Activated CD8-positive, alpha-beta T cell treated with anti-CD3 and anti-CD28 coated beads, Interleukin-2, amount 10 ng/mL, durations not matched to agents 7 days and 5 days (primary cell): ENCODE data around the gene GALNT7. TPM values are rescaled to one million over a fixed set of nuclear protein-coding genes. Genes with fewer than 3 reads are reported as not detected.

Experiments
- ATAC-seq: fragments of 150-1000 bp; cut with Tn5 transposase; one replicate; pipeline ENCODE4 v1.10.0; 2021; ENCODE audit warnings: moderate library complexity
- CTCF ChIA-PET: fragments of 350-600 bp; sonication (Branson Sonifier 250); formaldehyde crosslinking; loops from one replicate; lab custom pipeline; 2021; ENCODE audit warnings: antibody characterized with exemption; lab: Charles Lee
- POLR2A ChIA-PET: fragments of 350-600 bp; sonication (Branson Sonifier 250); formaldehyde crosslinking; loops from one replicate; lab custom pipeline; 2021; ENCODE audit warnings: antibody characterized with exemption; lab: Charles Lee
- DNase-seq: peaks from one replicate; pipeline ENCODE4 v3.0.0-alpha.2; 2020
- H3K27ac Mint-ChIP-seq: one replicate; pipeline ENCODE4 v1.8.0; 2021; ENCODE audit warnings: mild to moderate bottlenecking, mixed read lengths
- H3K27me3 Mint-ChIP-seq: one replicate; pipeline ENCODE4 v1.8.0; 2021; ENCODE audit warnings: low read depth, mixed read lengths
- H3K36me3 Mint-ChIP-seq: one replicate; pipeline ENCODE4 v1.8.0; 2021; ENCODE audit warnings: low read depth, mixed read lengths
- H3K4me1 Mint-ChIP-seq: one replicate; pipeline ENCODE4 v1.8.0; 2021; ENCODE audit warnings: low read depth, mixed read lengths
- H3K4me3 Mint-ChIP-seq: one replicate; pipeline ENCODE4 v1.8.0; 2021; ENCODE audit warnings: mild to moderate bottlenecking, mixed read lengths
- H3K9me3 Mint-ChIP-seq: one replicate; pipeline ENCODE4 v1.8.0; 2022; ENCODE audit warnings: mixed read lengths; ENCODE audit not compliant: insufficient read depth
- total RNA-seq, 2 experiments: library from RNA; stranded (reverse); gene quantifications; one replicate each; pipeline ENCODE4 v1.2.3, GENCODE V29; 2021

Gene GALNT7
- total RNA-seq, 2 experiments from 2014 or later = 16.2 to 16.7 TPM

- ChIA-PET POLR2A (no interaction called here), CTCF (interaction anchor here (0.9 to 1.9 kb wide), 3 partner anchors 20 to 78 kb away, joined by 3 read pairs; no protein-coding TSS in a partner anchor)
- Mint-ChIP-seq H3K4me1 (no peaks in the 10 kb centered on the region), H3K27me3 (no peaks in the 10 kb centered on the region), H3K9me3 (peaks cover 3% of the 10 kb centered on the region), H3K27ac (no peak overlapping the region), H3K4me3 (no peak overlapping the region), H3K36me3 (peaks cover 2% of the 10 kb centered on the region)
- ATAC-seq (no peak), DNase-seq (no peak)
Observed at GRCh38 chr4:173223743-173224142, 55.1 kb downstream of the GALNT7 start.

- H3K4me3 Mint-ChIP-seq = no peak overlapping the region
- ATAC-seq (no peak), DNase-seq (no peak)
- CTCF ChIA-PET = no interaction called here
- H3K36me3 Mint-ChIP-seq = peaks cover 2% of the 10 kb centered on the region
- H3K9me3 Mint-ChIP-seq = no peaks in the 10 kb centered on the region
- POLR2A ChIA-PET = no interaction called here
- no peaks in the 10 kb centered on the region for H3K27me3 Mint-ChIP-seq
- no peak overlapping the region for H3K27ac Mint-ChIP-seq
- no peaks in the 10 kb centered on the region for H3K4me1 Mint-ChIP-seq
Observed at GRCh38 chr4:173226401-173226888, 57.8 kb downstream of the GALNT7 start.

- no peak overlapping the region for H3K27ac Mint-ChIP-seq
- ATAC-seq = no peak
- H3K4me1 Mint-ChIP-seq = no peaks in the 10 kb centered on the region
- DNase-seq = no peak
- POLR2A ChIA-PET = no interaction called here
- CTCF ChIA-PET = interaction anchor here (1.1 kb wide), 1 partner anchor 61 kb away, joined by 3 read pairs; no protein-coding TSS in a partner anchor
- no peak overlapping the region for H3K4me3 Mint-ChIP-seq
- H3K36me3 Mint-ChIP-seq = peaks cover 2% of the 10 kb centered on the region
- no peaks in the 10 kb centered on the region for H3K27me3 Mint-ChIP-seq
- H3K9me3 Mint-ChIP-seq = no peaks in the 10 kb centered on the region
Observed at GRCh38 chr4:173227756-173228155, 59.1 kb downstream of the GALNT7 start.

GRCh38 chr4:173230062-173230461 lies 61.5 kb downstream of the GALNT7 start:
- H3K36me3 Mint-ChIP-seq = peaks cover 2% of the 10 kb centered on the region
- ATAC-seq = no peak
- ChIA-PET POLR2A (no interaction called here), CTCF (interaction anchor here (1.5 kb wide), 1 partner anchor 28 kb away, joined by 5 read pairs; no protein-coding TSS in a partner anchor)
- no peak overlapping the region for H3K27ac Mint-ChIP-seq
- no peak for DNase-seq
- H3K27me3 Mint-ChIP-seq = no peaks in the 10 kb centered on the region
- no peak overlapping the region for H3K4me3 Mint-ChIP-seq
- no peaks in the 10 kb centered on the region for H3K9me3 Mint-ChIP-seq
- H3K4me1 Mint-ChIP-seq = no peaks in the 10 kb centered on the region

GRCh38 chr4:173231916-173232315 lies 63.3 kb downstream of the GALNT7 start:
- Mint-ChIP-seq H3K4me1 (no peaks in the 10 kb centered on the region), H3K27me3 (no peaks in the 10 kb centered on the region), H3K36me3 (peaks cover 3% of the 10 kb centered on the region), H3K9me3 (no peaks in the 10 kb centered on the region), H3K27ac (no peak overlapping the region), H3K4me3 (no peak overlapping the region)
- ChIA-PET CTCF (no interaction called here), POLR2A (no interaction called here)
- DNase-seq = no peak
- no peak for ATAC-seq

GRCh38 chr4:173233857-173234256 lies 65.2 kb downstream of the GALNT7 start:
- H3K4me1 Mint-ChIP-seq = no peaks in the 10 kb centered on the region
- ChIA-PET CTCF (no interaction called here), POLR2A (no interaction called here)
- no peak overlapping the region for H3K4me3 Mint-ChIP-seq
- ATAC-seq = no peak
- peaks cover 3% of the 10 kb centered on the region for H3K36me3 Mint-ChIP-seq
- H3K27me3 Mint-ChIP-seq = no peaks in the 10 kb centered on the region
- no peak for DNase-seq
- H3K27ac Mint-ChIP-seq = no peak overlapping the region
- H3K9me3 Mint-ChIP-seq = no peaks in the 10 kb centered on the region

GRCh38 chr4:173235050-173235449 lies 66.4 kb downstream of the GALNT7 start:
- CTCF ChIA-PET = no interaction called here
- Mint-ChIP-seq H3K9me3 (no peaks in the 10 kb centered on the region), H3K27me3 (no peaks in the 10 kb centered on the region), H3K4me3 (no peak overlapping the region), H3K36me3 (peaks cover 3% of the 10 kb centered on the region), H3K4me1 (no peaks in the 10 kb centered on the region), H3K27ac (no peak overlapping the region)
- POLR2A ChIA-PET = no interaction called here
- ATAC-seq (no peak), DNase-seq (no peak)

- DNase-seq (no peak), ATAC-seq (no peak)
- no peak overlapping the region for H3K4me3 Mint-ChIP-seq
- H3K36me3 Mint-ChIP-seq = peaks cover 3% of the 10 kb centered on the region
- H3K27ac Mint-ChIP-seq = no peak overlapping the region
- H3K27me3 Mint-ChIP-seq = no peaks in the 10 kb centered on the region
- H3K4me1 Mint-ChIP-seq = no peaks in the 10 kb centered on the region
- H3K9me3 Mint-ChIP-seq = no peaks in the 10 kb centered on the region
- POLR2A ChIA-PET = no interaction called here
- CTCF ChIA-PET = no interaction called here
Observed at GRCh38 chr4:173236301-173236700, 67.7 kb downstream of the GALNT7 start.

- Mint-ChIP-seq H3K36me3 (peaks cover 3% of the 10 kb centered on the region), H3K27ac (no peak overlapping the region), H3K4me1 (no peaks in the 10 kb centered on the region), H3K9me3 (no peaks in the 10 kb centered on the region), H3K4me3 (no peak overlapping the region), H3K27me3 (no peaks in the 10 kb centered on the region)
- DNase-seq (no peak), ATAC-seq (no peak)
- CTCF ChIA-PET = no interaction called here
- POLR2A ChIA-PET = no interaction called here
Observed at GRCh38 chr4:173237152-173237551, 68.5 kb downstream of the GALNT7 start.

GRCh38 chr4:173237762-173238161 lies 69.2 kb downstream of the GALNT7 start:
- H3K27ac Mint-ChIP-seq = no peak overlapping the region
- H3K27me3 Mint-ChIP-seq = no peaks in the 10 kb centered on the region

GRCh38 chr4:173240696-173241095 lies 72.1 kb downstream of the GALNT7 start:
- ChIA-PET POLR2A (no interaction called here), CTCF (no interaction called here)

More at GRCh38 chr4:173237762-173238161, 69.2 kb downstream of the GALNT7 start:
- ATAC-seq (no peak), DNase-seq (no peak)
- ChIA-PET POLR2A (no interaction called here), CTCF (no interaction called here)
- H3K4me1 Mint-ChIP-seq = peaks cover 6% of the 10 kb centered on the region
- no peaks in the 10 kb centered on the region for H3K9me3 Mint-ChIP-seq
- no peak overlapping the region for H3K4me3 Mint-ChIP-seq
- peaks cover 3% of the 10 kb centered on the region for H3K36me3 Mint-ChIP-seq

GRCh38 chr4:173242466-173243250 lies 74.0 kb downstream of the GALNT7 start:
- Mint-ChIP-seq H3K36me3 (no peaks in the 10 kb centered on the region), H3K27me3 (no peaks in the 10 kb centered on the region), H3K27ac (no peak overlapping the region), H3K9me3 (no peaks in the 10 kb centered on the region), H3K4me3 (no peak overlapping the region), H3K4me1 (peaks cover 7% of the 10 kb centered on the region)
- no peak for ATAC-seq
- peak; percentile 26 for DNase-seq
- ChIA-PET CTCF (interaction anchor here (0.5 to 2.2 kb wide), 4 partner anchors 14 to 1442 kb away, joined by 3 to 7 read pairs (median 4); no protein-coding TSS in a partner anchor), POLR2A (interaction anchor here (0.6 kb wide), 1 partner anchor 38 kb away, joined by 3 read pairs; no protein-coding TSS in a partner anchor)

More at GRCh38 chr4:173240696-173241095, 72.1 kb downstream of the GALNT7 start:
- H3K36me3 Mint-ChIP-seq = peaks cover 3% of the 10 kb centered on the region
- H3K27me3 Mint-ChIP-seq = no peaks in the 10 kb centered on the region
- no peak overlapping the region for H3K27ac Mint-ChIP-seq
- H3K4me1 Mint-ChIP-seq = peaks cover 7% of the 10 kb centered on the region
- no peaks in the 10 kb centered on the region for H3K9me3 Mint-ChIP-seq
- no peak for DNase-seq
- H3K4me3 Mint-ChIP-seq = no peak overlapping the region
- ATAC-seq = no peak
